ENCODE measurements around the gene ADCY2.

ADCY2 gene

GRCh38 chr5:7755958-7756357 lies 360.0 kb downstream of the ADCY2 start:
- ATAC-seq: no peak
- TF ChIP-seq ARNTL (CRISPR knock-in tag; IDR thresholded peaks at IDR 0.05; ENCODE audit: borderline replicate concordance, low read depth) (no peak), CSDC2 (CRISPR knock-in tag; IDR thresholded peaks at IDR 0.05) (no peak), CSRNP3 (CRISPR knock-in tag; IDR thresholded peaks at IDR 0.05) (no peak)

GRCh38 chr5:7756453-7756852 lies 360.5 kb downstream of the ADCY2 start:
- no peak for ATAC-seq
- no peak for TF ChIP-seq PPARA (CRISPR knock-in tag; IDR thresholded peaks at IDR 0.05; ENCODE audit: borderline replicate concordance)
- TF ChIP-seq CSRNP3 (CRISPR knock-in tag; IDR thresholded peaks at IDR 0.05): no peak
- no peak for TF ChIP-seq RARB (CRISPR knock-in tag; IDR thresholded peaks at IDR 0.05)
- TF ChIP-seq, protein P1, sequence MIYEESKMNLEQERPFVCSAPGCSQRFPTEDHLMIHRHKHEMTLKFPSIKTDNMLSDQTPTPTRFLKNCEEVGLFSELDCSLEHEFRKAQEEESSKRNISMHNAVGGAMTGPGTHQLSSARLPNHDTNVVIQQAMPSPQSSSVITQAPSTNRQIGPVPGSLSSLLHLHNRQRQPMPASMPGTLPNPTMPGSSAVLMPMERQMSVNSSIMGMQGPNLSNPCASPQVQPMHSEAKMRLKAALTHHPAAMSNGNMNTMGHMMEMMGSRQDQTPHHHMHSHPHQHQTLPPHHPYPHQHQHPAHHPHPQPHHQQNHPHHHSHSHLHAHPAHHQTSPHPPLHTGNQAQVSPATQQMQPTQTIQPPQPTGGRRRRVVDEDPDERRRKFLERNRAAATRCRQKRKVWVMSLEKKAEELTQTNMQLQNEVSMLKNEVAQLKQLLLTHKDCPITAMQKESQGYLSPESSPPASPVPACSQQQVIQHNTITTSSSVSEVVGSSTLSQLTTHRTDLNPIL (CRISPR knock-in tag; IDR thresholded peaks at IDR 0.05; ENCODE audit: low read depth): no peak

DNA sequence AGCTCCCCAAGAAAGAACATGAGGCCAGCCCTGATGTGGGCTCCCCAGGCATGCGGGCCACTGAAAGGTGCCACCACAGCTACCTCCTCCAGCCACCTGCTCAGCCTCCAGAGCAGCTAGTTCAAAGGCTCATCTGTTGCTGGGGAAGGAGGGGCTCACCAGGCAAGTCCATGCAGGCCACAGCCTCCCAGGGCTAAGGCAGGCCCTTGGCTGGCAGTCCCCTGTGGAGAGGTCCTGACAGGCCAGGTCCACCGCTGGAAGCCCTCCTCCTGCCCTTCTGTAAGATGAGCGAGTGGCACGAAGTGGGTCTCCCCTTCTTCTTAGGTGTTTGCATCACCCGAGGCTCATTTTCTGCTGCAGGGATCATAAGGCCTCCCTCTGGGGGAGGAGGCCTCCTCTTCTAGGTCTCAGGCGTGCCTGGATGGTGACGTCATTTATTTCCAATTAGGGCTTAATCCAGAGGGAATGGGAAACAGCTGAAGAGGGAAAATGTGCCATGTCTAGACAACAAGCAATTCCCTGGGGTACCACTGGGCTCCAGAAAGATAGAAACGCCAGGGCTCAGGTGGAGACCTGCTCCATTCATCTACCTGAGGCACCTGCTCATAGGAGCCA lies 363.4 kb downstream of the ADCY2 start:
- no peak for ATAC-seq
- TF ChIP-seq BACH2 (CRISPR knock-in tag; IDR thresholded peaks at IDR 0.05; ENCODE audit: borderline replicate concordance) (no peak), PPARA (CRISPR knock-in tag; IDR thresholded peaks at IDR 0.05; ENCODE audit: borderline replicate concordance) (no peak), PATZ1 (CRISPR knock-in tag; IDR thresholded peaks at IDR 0.05; ENCODE audit: borderline replicate concordance) (no peak), ZFP3 (CRISPR knock-in tag; IDR thresholded peaks at IDR 0.05) (no peak), CSRNP3 (CRISPR knock-in tag; IDR thresholded peaks at IDR 0.05) (no peak), ISL1 (CRISPR knock-in tag; IDR thresholded peaks at IDR 0.05) (no peak), ZNF70 (CRISPR knock-in tag; IDR thresholded peaks at IDR 0.05) (no peak), CSDC2 (CRISPR knock-in tag; IDR thresholded peaks at IDR 0.05) (no peak), SNAI2 (CRISPR knock-in tag; IDR thresholded peaks at IDR 0.05) (no peak), ESRRG (CRISPR knock-in tag; IDR thresholded peaks at IDR 0.05) (no peak), GLIS3 (CRISPR knock-in tag; IDR thresholded peaks at IDR 0.05) (no peak), ZFP30 (CRISPR knock-in tag; IDR thresholded peaks at IDR 0.05) (no peak)
- TF ChIP-seq, protein P1 (CRISPR knock-in tag; IDR thresholded peaks at IDR 0.05; ENCODE audit: low read depth): no peak
- TF ChIP-seq, protein P2, sequence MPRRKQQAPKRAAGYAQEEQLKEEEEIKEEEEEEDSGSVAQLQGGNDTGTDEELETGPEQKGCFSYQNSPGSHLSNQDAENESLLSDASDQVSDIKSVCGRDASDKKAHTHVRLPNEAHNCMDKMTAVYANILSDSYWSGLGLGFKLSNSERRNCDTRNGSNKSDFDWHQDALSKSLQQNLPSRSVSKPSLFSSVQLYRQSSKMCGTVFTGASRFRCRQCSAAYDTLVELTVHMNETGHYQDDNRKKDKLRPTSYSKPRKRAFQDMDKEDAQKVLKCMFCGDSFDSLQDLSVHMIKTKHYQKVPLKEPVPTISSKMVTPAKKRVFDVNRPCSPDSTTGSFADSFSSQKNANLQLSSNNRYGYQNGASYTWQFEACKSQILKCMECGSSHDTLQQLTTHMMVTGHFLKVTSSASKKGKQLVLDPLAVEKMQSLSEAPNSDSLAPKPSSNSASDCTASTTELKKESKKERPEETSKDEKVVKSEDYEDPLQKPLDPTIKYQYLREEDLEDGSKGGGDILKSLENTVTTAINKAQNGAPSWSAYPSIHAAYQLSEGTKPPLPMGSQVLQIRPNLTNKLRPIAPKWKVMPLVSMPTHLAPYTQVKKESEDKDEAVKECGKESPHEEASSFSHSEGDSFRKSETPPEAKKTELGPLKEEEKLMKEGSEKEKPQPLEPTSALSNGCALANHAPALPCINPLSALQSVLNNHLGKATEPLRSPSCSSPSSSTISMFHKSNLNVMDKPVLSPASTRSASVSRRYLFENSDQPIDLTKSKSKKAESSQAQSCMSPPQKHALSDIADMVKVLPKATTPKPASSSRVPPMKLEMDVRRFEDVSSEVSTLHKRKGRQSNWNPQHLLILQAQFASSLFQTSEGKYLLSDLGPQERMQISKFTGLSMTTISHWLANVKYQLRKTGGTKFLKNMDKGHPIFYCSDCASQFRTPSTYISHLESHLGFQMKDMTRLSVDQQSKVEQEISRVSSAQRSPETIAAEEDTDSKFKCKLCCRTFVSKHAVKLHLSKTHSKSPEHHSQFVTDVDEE (CRISPR knock-in tag; IDR thresholded peaks at IDR 0.05): no peak

Measured in SK-N-SH treated with all-trans-retinoic acid at 6 μM for 48 hours (cell line).